Brain pericyte (primary cell): Measurements from ENCODE around the gene KIF16B.
"Not testable (repeated sequence)": the region's sequence is repeated elsewhere in the genome, so short reads cannot be mapped to it uniquely, and the experiment has no call there.

Source experiments
- DNase-seq: peaks from one replicate; pipeline ENCODE4 v3.0.0-alpha.2; 2012; ENCODE audit warnings: low read depth, low spot score

KIF16B gene

GRCh38 chr20:16475225-16475624, 98.0 kb downstream of the KIF16B start:
- DNase-seq: peak; percentile 41

- DNase-seq: no peak
These were observed 98.9 kb downstream of the KIF16B start for GRCh38 chr20:16474363-16474762.

- DNase-seq: no peak
These were observed 101.0 kb downstream of the KIF16B start for GRCh38 chr20:16472045-16472872.

GRCh38 chr20:16469395-16469905, 103.8 kb downstream of the KIF16B start:
- DNase-seq: no peak

GRCh38 chr20:16462711-16463110, 110.5 kb downstream of the KIF16B start:
- DNase-seq: no peak

GRCh38 chr20:16459019-16459700, 114.1 kb downstream of the KIF16B start:
- no peak for DNase-seq

- no peak for DNase-seq
These were observed 115.7 kb downstream of the KIF16B start for GRCh38 chr20:16457514-16457913.

- no peak for DNase-seq
These were observed 117.9 kb downstream of the KIF16B start for GRCh38 chr20:16455324-16455723.

- no peak for DNase-seq
These were observed 121.3 kb downstream of the KIF16B start for GRCh38 chr20:16451982-16452381.

- DNase-seq: no peak
These were observed 122.2 kb downstream of the KIF16B start for GRCh38 chr20:16451001-16451400.

GRCh38 chr20:16446991-16447390, 126.3 kb downstream of the KIF16B start:
- no peak for DNase-seq

- DNase-seq: no peak
These were observed 127.0 kb downstream of the KIF16B start for GRCh38 chr20:16446246-16446645.

GRCh38 chr20:16445482-16445881, 127.8 kb downstream of the KIF16B start:
- no peak for DNase-seq

GRCh38 chr20:16444057-16444777, 129.0 kb downstream of the KIF16B start:
- DNase-seq: no peak

- no peak for DNase-seq
These were observed 131.6 kb downstream of the KIF16B start for GRCh38 chr20:16441546-16442164.

- DNase-seq: no peak
These were observed 132.6 kb downstream of the KIF16B start for GRCh38 chr20:16440686-16441085.

GRCh38 chr20:16439540-16439939, 133.7 kb downstream of the KIF16B start:
- not testable (repeated sequence) for DNase-seq

GRCh38 chr20:16438100-16438499, 135.1 kb downstream of the KIF16B start:
- DNase-seq: no peak

GRCh38 chr20:16437387-16437996, 135.8 kb downstream of the KIF16B start:
- no peak for DNase-seq

GRCh38 chr20:16434062-16434664, 139.1 kb downstream of the KIF16B start:
- no peak for DNase-seq

GRCh38 chr20:16433293-16433580, 140.0 kb downstream of the KIF16B start:
- no peak for DNase-seq
